HT-29 (cell line): ENCODE data around the gene ZNF716. TPM values are rescaled to one million over a fixed set of nuclear protein-coding genes. Genes with fewer than 3 reads are reported as not detected.
A peak's percentile ranks its signal among the peaks of the same experiment; 100 is the strongest.
"Not testable (repeated sequence)": the region's sequence is repeated elsewhere in the genome, so short reads cannot be mapped to it uniquely, and the experiment has no call there.

Source experiments
- DNase-seq: peaks from one replicate; pipeline ENCODE4 v3.0.0-alpha.2; 2015; ENCODE audit warnings: low spot score
- small RNA-seq: library from RNA; depleted of rRNA; stranded (forward); fragments of <200 nt; gene quantifications from one replicate; pipeline ENCODE3, GENCODE V24; 2014
- total RNA-seq: library from RNA; depleted of rRNA; stranded (reverse); fragments of >200 nt; shearing (Covaris generic); gene quantifications from 2 replicates; pipeline ENCODE4 v1.2.3, GENCODE V29; 2014

Gene ZNF716
- total RNA-seq, 1 experiment from 2014 or later = not detected

- DNase-seq = no peak
Observed at GRCh38 chr7:57425969-57426628, 23.9 kb upstream of the ZNF716 start.

- no peak for DNase-seq
Observed at GRCh38 chr7:57426629-57427003, 23.4 kb upstream of the ZNF716 start.

GRCh38 chr7:57427146-57427545 is 22.8 kb upstream of the ZNF716 start:
- DNase-seq = no peak

- DNase-seq = no peak
Observed at GRCh38 chr7:57427594-57427993, 22.4 kb upstream of the ZNF716 start.

- no peak for DNase-seq
Observed at GRCh38 chr7:57432583-57432982, 17.4 kb upstream of the ZNF716 start.

GRCh38 chr7:57437581-57437980 is 12.4 kb upstream of the ZNF716 start:
- DNase-seq = no peak

GRCh38 chr7:57438244-57438643 is 11.7 kb upstream of the ZNF716 start:
- no peak for DNase-seq

- no peak for DNase-seq
Observed at GRCh38 chr7:57443567-57443966, 6.4 kb upstream of the ZNF716 start.

- DNase-seq = not testable (repeated sequence)
Observed at GRCh38 chr7:57469186-57469828, 19.3 kb downstream of the ZNF716 start.

- peak; percentile 36 for DNase-seq
Observed at GRCh38 chr7:57480304-57480703, 30.3 kb downstream of the ZNF716 start.

- not testable (repeated sequence) for DNase-seq
Observed at GRCh38 chr7:57485022-57485421, 35.0 kb downstream of the ZNF716 start.

- no peak for DNase-seq
Observed at GRCh38 chr7:57487957-57488356, 38.0 kb downstream of the ZNF716 start.

GRCh38 chr7:57495111-57495510 is 45.1 kb downstream of the ZNF716 start:
- not testable (repeated sequence) for DNase-seq

- DNase-seq = no peak
Observed at GRCh38 chr7:57496395-57496794, 46.4 kb downstream of the ZNF716 start.

GRCh38 chr7:57505176-57505575 is 55.2 kb downstream of the ZNF716 start:
- no peak for DNase-seq

Small RNA genes lying within 50 kb of the gene (small RNA-seq; reads per million reads assigned to genes)
- gene MIR3147 = not detected
